Peyer's patch (tissue), 4 donors: ENCODE measurements around the gene ATP9A. TPM values are rescaled to one million over a fixed set of nuclear protein-coding genes. Genes with fewer than 3 reads are reported as not detected.

Experiments
- DNase-seq, 3 donors: peaks; one replicate each; pipeline ENCODE4 v3.0.0-alpha.2; 2017 to 2019
- H3K27ac ChIP-seq, 4 donors: fragments of 200-600 bp; sonication (generic); one replicate each; pipeline ENCODE4 v1.5.1; 2016 to 2019
- H3K27me3 ChIP-seq, 2 donors: fragments of 200-600 bp; sonication (generic); one replicate each; pipeline ENCODE4 v1.5.1; 2019
- H3K36me3 ChIP-seq, 3 donors: fragments of 200-600 bp; sonication (generic); one replicate each; pipeline ENCODE4 v1.5.1; 2016 to 2019
- H3K4me1 ChIP-seq, 4 donors: fragments of 200-600 bp; sonication (generic); one replicate each; pipeline ENCODE4 v1.5.1; 2016 to 2019
- H3K4me3 ChIP-seq, 4 donors: fragments of 200-600 bp; sonication (generic); 1 replicate in 3 of 4; 2 replicates in 1 of 4; pipeline ENCODE4 v1.5.1; 2016 to 2019; ENCODE audit warnings: mild to moderate bottlenecking in 1 of 4
- H3K9me3 ChIP-seq, 4 donors: fragments of 200-600 bp; sonication (generic); one replicate each; pipeline ENCODE4 v1.5.1; 2016 to 2019; ENCODE audit warnings: mild to moderate bottlenecking in 1 of 4
- POLR2A ChIP-seq, 2 donors: fragments of 450-650 bp; IDR thresholded peaks; one replicate each; pipeline ENCODE4 v1.5.1; 2017; ENCODE audit warnings: antibody characterized with exemption in 2 of 2, mild to moderate bottlenecking in 2 of 2, moderate library complexity in 2 of 2
- total RNA-seq, 4 donors: library from RNA; depleted of rRNA; stranded (reverse); fragments of >200 nt; gene quantifications; one replicate each; pipeline ENCODE4 v1.1.0, GENCODE V29; 2016
- TF ChIP-seq, protein P1 (sequence below), 6 experiments: fragments of 450-650 bp in 4 of 6; fragments of 200-600 bp in 2 of 6; sonication (generic) in 1 of 6; IDR thresholded peaks; one replicate each; pipeline ENCODE4 v1.5.1; 2017 to 2019; ENCODE audit warnings: antibody characterized with exemption in 6 of 6, mild to moderate bottlenecking in 3 of 6, moderate library complexity in 1 of 6

The ATP9A gene
- total RNA-seq, 4 donors from 2014 or later = 27.2 to 73.1 (median 48.7) TPM

DNA sequence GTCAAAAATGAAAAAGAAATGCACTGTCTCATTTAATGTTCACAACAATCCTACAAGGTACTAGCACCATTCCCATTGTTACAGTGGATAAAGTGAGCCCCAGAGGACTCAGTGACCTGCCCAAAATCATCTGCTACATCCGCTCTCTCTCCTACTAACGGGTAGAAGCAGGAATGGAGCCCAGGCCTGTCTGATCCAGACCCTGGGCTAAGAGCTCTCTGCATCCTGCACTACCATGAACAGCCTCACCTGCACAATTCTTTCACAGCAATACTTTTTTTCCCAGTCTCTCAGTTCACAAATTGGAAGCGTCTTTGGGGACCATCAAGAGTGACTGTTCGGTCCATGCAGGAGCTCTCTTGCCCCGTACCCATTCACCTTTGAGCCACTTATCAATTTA, 31.2 kb downstream of the ATP9A start:
- no peak for TF ChIP-seq POLR2A (IDR thresholded peaks at IDR 0.05)
- TF ChIP-seq, protein P1, sequence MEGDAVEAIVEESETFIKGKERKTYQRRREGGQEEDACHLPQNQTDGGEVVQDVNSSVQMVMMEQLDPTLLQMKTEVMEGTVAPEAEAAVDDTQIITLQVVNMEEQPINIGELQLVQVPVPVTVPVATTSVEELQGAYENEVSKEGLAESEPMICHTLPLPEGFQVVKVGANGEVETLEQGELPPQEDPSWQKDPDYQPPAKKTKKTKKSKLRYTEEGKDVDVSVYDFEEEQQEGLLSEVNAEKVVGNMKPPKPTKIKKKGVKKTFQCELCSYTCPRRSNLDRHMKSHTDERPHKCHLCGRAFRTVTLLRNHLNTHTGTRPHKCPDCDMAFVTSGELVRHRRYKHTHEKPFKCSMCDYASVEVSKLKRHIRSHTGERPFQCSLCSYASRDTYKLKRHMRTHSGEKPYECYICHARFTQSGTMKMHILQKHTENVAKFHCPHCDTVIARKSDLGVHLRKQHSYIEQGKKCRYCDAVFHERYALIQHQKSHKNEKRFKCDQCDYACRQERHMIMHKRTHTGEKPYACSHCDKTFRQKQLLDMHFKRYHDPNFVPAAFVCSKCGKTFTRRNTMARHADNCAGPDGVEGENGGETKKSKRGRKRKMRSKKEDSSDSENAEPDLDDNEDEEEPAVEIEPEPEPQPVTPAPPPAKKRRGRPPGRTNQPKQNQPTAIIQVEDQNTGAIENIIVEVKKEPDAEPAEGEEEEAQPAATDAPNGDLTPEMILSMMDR (IDR thresholded peaks at IDR 0.05) = no peak
- H3K4me1 ChIP-seq = peaks cover 0 to 26% (median 2%) of the 10 kb centered on the region in 4 donors
- no peak overlapping the region for H3K4me3 ChIP-seq
- H3K9me3 ChIP-seq = no peaks in the 10 kb centered on the region
- no peaks in the 10 kb centered on the region for H3K27me3 ChIP-seq
- no peak overlapping the region for H3K27ac ChIP-seq
- no peak for DNase-seq
- H3K36me3 ChIP-seq = no peaks in the 10 kb centered on the region

DNA sequence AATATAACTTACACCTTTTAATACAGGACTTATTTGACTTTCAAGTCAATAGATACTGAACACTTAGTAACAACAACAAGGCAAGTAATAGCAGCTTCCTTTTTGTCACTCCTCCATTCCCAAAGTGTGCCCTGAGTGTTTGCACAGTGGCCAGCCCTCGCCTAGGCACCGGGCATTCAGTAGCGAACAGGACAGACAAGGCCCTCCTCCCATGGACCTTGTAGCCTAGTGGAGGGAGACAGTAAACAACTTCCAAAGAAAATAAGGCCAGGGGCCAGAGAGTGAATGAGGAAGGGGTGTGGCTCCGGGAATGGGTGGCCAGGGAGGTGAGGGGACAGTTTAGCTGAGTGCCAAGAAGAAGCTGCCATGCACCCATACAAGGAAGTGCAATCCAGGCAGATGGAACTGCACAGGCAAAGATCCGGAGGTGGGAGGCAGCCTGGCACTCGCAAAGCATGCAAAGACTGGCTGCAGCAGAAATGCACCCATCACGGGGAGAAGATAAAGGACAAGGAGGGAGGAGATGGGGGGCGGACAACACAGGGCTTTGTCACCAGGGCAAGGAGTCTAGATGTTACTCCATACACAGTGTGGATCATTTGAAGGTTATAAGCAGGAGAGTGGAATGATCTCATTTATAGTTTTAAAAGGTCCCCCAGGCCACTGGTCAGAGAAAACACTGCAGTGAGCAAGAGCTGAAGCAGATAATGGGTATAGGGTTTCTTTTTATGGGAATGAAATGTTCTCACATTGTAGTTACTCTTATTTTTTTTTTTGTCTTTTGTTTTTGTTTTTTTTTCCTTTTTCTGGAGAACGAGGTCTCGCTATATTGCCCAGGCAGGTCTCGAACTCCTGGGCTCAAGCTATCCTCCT, 32.2 kb downstream of the ATP9A start:
- peak in 2 of 3 donors; percentile 54 to 60 for DNase-seq
- H3K4me3 ChIP-seq = no peak overlapping the region
- H3K4me1 ChIP-seq = peaks cover 0 to 28% (median 2%) of the 10 kb centered on the region in 4 donors
- H3K9me3 ChIP-seq = no peaks in the 10 kb centered on the region
- H3K27me3 ChIP-seq = no peaks in the 10 kb centered on the region
- peak overlapping the region in 2 of 4 donors; percentile 36 to 45 for H3K27ac ChIP-seq
- TF ChIP-seq POLR2A (IDR thresholded peaks at IDR 0.05) = no peak
- TF ChIP-seq, protein P1 (IDR thresholded peaks at IDR 0.05) = peak in 1 of 6 experiments; percentile 21
- H3K36me3 ChIP-seq = no peaks in the 10 kb centered on the region

DNA sequence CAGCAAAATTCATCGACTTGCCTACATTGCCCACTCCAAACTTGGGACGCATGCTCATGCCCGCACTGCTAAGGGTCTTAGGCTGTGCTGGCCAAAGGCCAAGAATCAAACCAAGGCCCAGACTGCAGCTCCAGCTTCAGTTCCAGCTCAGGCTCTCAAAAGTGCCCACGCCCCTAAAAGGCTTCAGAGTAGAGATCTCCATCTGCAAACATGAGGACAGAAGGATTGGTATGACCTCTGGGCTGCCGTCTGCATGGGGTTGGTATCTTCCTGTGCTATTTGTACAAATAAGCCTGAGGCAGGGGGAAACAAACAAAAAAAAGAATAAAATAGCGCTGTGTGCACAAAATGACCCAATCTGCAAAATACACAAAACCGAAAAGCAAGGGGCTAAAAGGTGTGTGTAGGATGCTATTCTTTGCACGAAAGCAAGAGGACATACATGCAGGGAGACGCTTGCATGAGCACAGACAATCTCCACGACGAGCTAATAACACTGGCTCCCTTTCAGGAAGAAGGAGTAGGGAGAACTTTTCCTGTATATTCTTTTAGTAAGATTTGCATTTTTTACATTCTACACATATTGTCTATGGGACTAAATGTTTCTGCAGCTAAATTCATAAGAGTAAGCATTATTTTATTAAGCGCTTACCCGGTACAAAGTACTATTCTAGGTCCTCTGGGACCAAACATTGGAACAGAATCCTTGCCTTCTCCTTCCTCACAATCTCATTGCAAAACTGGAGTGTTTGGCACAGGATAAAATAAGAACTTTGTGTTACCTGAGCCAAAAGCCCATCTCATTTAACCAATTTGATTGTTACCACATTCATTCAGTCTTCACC, 33.1 kb downstream of the ATP9A start:
- Histone ChIP-seq H3K4me3 (no peak overlapping the region), H3K9me3 (no peaks in the 10 kb centered on the region)

DNA sequence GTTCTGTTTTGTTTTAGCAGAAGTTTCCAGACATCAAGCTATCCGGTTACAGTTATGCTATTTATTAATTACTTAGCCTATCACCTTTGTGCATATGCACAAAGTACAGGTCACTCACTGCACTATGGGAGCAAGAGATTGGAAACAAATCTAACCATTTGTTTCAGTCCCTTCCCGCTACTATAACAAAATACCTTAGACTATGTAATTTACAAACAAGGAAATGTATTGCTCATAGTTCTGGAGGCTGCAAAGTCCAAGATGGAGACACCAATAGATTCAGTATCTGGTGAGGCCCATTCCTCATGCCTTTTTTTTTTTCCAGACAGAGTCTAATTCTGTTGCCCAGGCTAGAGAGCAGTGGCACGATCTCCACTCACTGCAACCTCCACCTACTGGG, 35.1 kb downstream of the ATP9A start:
- TF ChIP-seq, protein P1 (IDR thresholded peaks at IDR 0.05) = no peak
- no peak for TF ChIP-seq POLR2A (IDR thresholded peaks at IDR 0.05)
- H3K36me3 ChIP-seq = no peaks in the 10 kb centered on the region
- H3K27me3 ChIP-seq = no peaks in the 10 kb centered on the region
- H3K4me1 ChIP-seq = peaks cover 0 to 28% (median 2%) of the 10 kb centered on the region in 4 donors
- no peaks in the 10 kb centered on the region for H3K9me3 ChIP-seq
- peak overlapping the region in 2 of 4 donors; percentile 9 to 80 for H3K27ac ChIP-seq
- DNase-seq = no peak
- no peak overlapping the region for H3K4me3 ChIP-seq

More for the DNA sequence above, 33.1 kb downstream of the ATP9A start:
- DNase-seq = no peak
- Histone ChIP-seq H3K4me1 (peaks cover 0 to 28% (median 2%) of the 10 kb centered on the region in 4 donors), H3K27me3 (no peaks in the 10 kb centered on the region), H3K36me3 (no peaks in the 10 kb centered on the region), H3K27ac (peak overlapping the region in 2 of 4 donors; percentile 36 to 45)
- TF ChIP-seq, protein P1 (IDR thresholded peaks at IDR 0.05) = no peak
- no peak for TF ChIP-seq POLR2A (IDR thresholded peaks at IDR 0.05)

DNA sequence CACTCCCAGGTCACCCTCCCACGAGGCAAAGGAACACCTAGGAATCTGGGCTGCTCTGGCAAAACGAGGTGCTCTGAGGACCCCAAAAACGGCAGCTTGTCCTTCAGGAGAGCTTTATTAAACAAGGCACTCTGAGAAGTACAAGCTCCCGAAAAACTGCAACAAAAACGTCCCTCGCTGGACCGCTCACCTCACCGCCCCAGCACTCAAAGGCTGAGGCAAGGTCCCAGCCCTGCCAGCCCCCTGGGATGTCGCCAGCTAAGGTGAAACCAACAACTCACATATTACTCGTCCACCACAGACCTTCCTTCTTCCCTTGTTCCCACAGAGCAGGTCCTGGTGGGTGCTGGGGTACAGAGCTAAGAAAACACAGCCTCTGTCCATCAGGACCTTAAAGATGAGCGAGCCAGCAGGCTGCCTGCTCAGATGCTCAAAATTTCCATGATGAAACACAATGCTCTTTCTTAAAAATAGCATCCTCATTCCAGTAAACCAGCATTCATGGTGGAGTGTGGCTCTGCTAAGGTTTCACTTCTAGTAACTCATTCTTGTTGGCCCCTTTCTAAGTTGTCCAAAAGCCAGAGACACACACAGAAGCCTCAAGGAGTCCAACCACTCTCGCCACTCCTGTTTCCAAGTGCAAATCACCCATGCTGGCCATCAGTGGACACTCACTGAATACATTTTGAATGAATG, 35.9 kb downstream of the ATP9A start:
- Histone ChIP-seq H3K9me3 (no peaks in the 10 kb centered on the region), H3K4me1 (peaks cover 0 to 24% (median 2%) of the 10 kb centered on the region in 4 donors), H3K4me3 (peak overlapping the region in 1 of 4 donors; percentile 26), H3K36me3 (no peaks in the 10 kb centered on the region), H3K27me3 (no peaks in the 10 kb centered on the region), H3K27ac (peak overlapping the region; percentile 42 to 80 (median 56))
- no peak for DNase-seq
- TF ChIP-seq, protein P1 (IDR thresholded peaks at IDR 0.05) = no peak
- TF ChIP-seq POLR2A (IDR thresholded peaks at IDR 0.05) = no peak
